ENCODE data around the gene PDCD11. TPM values are rescaled to one million over a fixed set of nuclear protein-coding genes. Genes with fewer than 3 reads are reported as not detected.

The PDCD11 gene
- total RNA-seq, 2 experiments from 2014 or later = 93.4 to 93.7 TPM

DNA sequence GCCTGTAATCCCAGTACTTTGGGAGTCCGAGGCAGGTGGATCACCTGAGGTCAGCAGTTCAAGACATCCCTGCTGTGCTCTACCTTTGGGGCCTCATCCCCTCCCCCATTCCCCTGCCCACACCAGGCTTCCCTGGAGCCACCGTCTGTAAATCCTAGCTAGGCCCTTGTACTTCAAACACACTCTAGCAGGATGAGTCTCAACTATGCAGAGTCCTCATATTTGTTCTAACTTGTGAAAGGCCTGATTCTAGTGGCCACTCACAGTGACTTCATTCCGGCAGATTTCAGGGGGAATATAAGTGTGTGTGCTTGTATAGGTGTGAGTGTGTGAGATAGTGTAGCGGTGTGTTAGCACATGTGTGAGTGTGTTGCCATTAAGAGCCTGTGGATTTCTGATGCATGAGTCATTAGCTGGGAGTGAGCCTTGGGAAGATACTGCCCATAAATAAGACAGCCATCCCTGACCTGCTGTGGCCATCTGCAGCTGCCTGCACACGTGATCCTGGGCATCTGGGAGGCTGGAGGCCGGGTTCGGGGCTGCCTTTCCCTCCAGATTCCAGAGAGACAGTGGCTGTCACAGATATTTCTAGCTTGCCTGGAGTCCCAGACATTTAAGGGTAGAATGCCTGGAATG, 95.4 kb downstream of the PDCD11 start:
- CTCF ChIA-PET = interaction anchor here (1.2 to 1.8 kb wide), 2 partner anchors 41 to 73 kb away, joined by 3 to 5 read pairs; no protein-coding TSS in a partner anchor
- POLR2A ChIA-PET = interaction anchor here (0.6 kb wide), 1 partner anchor 16 kb away, joined by 3 read pairs; no protein-coding TSS in a partner anchor

DNA sequence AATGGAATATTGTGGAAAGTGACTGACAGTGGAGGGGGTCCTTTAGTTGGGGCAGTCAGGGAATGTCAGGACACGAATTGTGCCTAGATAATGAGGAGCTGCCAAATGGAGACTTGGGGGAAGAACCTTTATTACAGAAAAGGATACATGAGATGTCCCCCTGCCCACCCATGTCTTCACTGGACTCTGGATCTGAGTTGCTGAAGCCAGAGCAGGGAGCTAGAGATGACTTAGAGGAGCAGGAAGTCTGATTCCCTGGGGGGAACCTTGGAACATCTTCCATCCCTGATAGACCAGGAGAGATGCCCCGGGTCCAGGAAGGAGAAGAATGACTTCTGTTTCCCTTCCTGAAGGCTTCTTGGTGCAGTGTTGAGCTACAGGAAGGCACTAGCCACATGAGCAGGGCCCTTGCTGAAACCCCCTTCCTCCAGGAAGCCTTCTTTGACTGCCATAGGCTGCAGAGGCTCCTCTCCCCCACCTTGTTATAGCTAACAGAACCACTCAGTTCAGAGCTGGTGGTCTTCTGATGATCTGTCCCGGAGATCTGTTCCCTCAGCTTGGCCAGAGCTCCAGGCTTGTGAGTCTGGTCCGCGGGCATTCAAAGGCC, 96.3 kb downstream of the PDCD11 start:
- ChIA-PET POLR2A (interaction anchor here (0.6 to 1.0 kb wide), 2 partner anchors 15 to 300 kb away, joined by 3 read pairs; partner anchors contain the start of gene NT5C2), CTCF (interaction anchor here (0.7 to 2.1 kb wide), 3 partner anchors 8 to 27 kb away, joined by 3 to 6 read pairs (median 4); no protein-coding TSS in a partner anchor)

DNA sequence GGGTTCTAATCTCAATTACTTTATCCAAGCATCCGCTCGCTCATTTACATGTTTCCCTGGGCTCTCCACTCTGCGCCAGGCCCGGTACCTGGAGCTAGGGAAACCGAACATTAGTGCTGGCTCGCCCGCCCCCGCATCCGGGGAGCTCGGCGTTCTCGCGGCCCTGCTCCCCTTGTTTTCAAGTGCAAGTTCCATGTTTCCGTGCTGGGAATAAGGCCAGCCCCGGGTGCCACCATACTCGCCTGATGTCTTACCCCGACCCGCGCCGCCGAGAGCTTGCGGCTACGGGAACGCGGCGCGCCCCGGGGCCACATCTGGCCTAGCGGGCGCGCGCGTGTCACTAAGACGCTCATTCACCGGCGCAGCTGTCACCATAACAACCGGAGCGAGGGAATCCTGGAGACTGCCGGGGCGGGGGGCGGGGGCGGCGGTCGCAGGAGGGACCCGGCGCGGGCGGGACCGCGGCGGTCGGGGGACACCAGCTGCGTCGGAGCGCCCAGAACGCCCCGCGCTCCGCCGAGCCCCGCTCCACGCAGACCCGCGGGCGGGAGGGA, 97.0 kb downstream of the PDCD11 start, which contains the start of gene NEURL1:
TSS of gene NEURL1 (plus strand) at position 344 of the 554 bp plus-strand sequence. CDS start 683 bp downstream, outside the sequence.
- POLR2A ChIA-PET = interaction anchor here (1.0 kb wide), 1 partner anchor 300 kb away, joined by 3 read pairs; the partner anchor contains the start of gene NT5C2

DNA sequence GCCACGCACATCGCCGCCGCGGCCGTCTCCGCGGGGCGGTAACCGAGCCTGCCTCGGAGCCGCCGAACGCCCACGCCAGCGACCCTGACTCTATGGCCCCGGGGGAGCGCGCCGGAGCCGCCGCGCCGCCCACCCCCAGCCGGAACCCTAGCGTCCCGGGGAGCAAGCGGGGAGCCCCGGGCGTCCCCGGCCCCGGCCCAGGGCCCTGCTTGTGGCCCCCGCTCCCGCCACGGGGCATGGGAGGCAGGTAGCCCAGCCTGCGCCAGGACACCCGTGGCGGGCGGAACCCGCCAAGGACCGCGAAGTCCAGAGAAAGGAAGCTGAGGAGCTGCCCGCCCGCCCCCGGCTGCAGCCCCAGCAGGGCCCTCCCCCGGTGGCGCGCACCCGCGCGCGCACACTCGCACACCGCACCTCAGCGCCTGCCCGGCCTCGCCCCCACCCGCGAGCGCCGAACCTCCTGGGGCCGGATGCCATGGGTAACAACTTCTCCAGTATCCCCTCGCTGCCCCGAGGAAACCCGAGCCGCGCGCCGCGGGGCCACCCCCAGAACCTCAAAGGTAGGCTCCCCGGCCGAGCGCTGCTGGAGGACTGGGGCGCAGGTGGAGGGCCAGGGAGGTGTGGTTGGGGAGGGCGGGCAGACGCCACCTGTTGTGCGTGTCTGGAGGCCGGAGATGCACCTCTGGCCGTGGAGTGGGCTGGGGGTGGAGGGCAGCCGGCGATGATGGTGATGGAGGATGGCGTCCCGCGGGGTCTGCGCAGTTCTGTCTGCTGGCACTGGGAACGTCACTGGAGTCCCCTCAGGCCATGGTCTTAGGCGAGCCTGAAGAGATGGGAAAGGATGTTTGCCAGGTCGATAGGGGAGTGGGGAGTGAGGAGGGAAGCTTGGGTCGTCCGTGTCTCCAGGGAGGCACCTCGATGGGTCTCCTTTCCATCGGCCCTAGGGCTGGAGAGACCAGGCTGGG, 97.8 kb downstream of the PDCD11 start:
- ChIA-PET POLR2A (no interaction called here), CTCF (interaction anchor here (2.1 kb wide), 1 partner anchor 10 kb away, joined by 6 read pairs; no protein-coding TSS in a partner anchor)

More for the DNA sequence above, 97.0 kb downstream of the PDCD11 start, which contains the start of gene NEURL1:
- CTCF ChIA-PET = interaction anchor here (1.1 to 2.1 kb wide), 2 partner anchors 9 to 11 kb away, joined by 4 to 6 read pairs; no protein-coding TSS in a partner anchor

DNA sequence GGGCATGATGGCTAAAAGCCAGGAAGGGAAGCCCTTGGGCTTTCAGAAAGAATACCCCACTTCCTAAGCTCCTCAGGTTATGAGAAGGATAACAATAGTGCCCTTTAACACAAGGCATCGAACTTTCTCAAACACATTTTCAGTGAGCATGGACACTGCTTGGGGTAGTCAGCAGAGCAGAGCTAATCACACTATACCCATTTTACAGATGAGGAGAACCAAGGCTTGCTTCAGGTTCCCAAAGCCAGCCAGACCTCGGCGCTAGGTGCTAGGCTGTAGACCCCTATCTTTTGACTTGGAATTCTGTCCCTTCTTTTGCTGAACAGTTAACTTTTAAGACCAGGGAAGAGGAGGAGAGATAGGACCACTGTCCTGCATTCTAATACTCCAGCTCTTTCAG, 98.9 kb downstream of the PDCD11 start:
- ChIA-PET CTCF (no interaction called here), POLR2A (no interaction called here)

Other genes with a start within 250 kb of the PDCD11 start
- 10 to 100 TPM; 40.0 to 46.3 TPM for gene NT5C2, start 203.4 kb upstream of the PDCD11 start, total RNA-seq
- gene RPEL1, start 150.7 kb upstream of the PDCD11 start, total RNA-seq = under 1 TPM in 1 of 2 experiments, not detected in 1; 0.08 TPM
- gene INA, start 119.5 kb upstream of the PDCD11 start, total RNA-seq = under 1 TPM; 0.63 to 0.82 TPM
- 10 to 100 TPM; 17.9 to 18.3 TPM for gene PCGF6, start 45.5 kb upstream of the PDCD11 start, total RNA-seq
- 10 to 100 TPM; 12.0 to 12.4 TPM for gene TAF5, start 28.6 kb upstream of the PDCD11 start, total RNA-seq
- 100 to 1,000 TPM; 459 to 475 TPM for gene ATP5MK, start 151 bp upstream of the PDCD11 start, total RNA-seq
- gene CALHM2, start 55.7 kb downstream of the PDCD11 start, total RNA-seq = 10 to 100 TPM; 12.1 to 14.0 TPM
- gene CALHM1, start 62.3 kb downstream of the PDCD11 start, total RNA-seq = not detected
- under 1 TPM in 1 of 2 experiments, not detected in 1; 0.10 TPM for gene CALHM3, start 82.6 kb downstream of the PDCD11 start, total RNA-seq
- 1 to 10 TPM; 1.9 to 2.1 TPM for gene NEURL1, start 97.1 kb downstream of the PDCD11 start, total RNA-seq